Tibial nerve (tissue), 3 donors: Measurements from ENCODE around the gene SNTB2.

ENCODE experiments used
- CTCF ChIP-seq, 5 experiments: fragments of 200-600 bp in 3 of 5; fragments of 450-650 bp in 2 of 5; sonication (generic) in 3 of 5; IDR thresholded peaks; one replicate each; pipeline ENCODE4 v1.5.1; 2016 to 2019; ENCODE audit warnings: antibody characterized with exemption in 5 of 5, mild to moderate bottlenecking in 3 of 5, moderate library complexity in 2 of 5
- POLR2A ChIP-seq, 2 donors: fragments of 450-650 bp; IDR thresholded peaks; one replicate each; pipeline ENCODE4 v1.6.1; 2017; ENCODE audit warnings: antibody characterized with exemption in 2 of 2, mild to moderate bottlenecking in 2 of 2, moderate library complexity in 2 of 2

- TF ChIP-seq POLR2A (IDR thresholded peaks at IDR 0.05) (no peak), CTCF (IDR thresholded peaks at IDR 0.05) (no peak)
These were observed 138.8 kb downstream of the SNTB2 start for GRCh38 chr16:69325784-69326171.
